ENCODE results near the gene LSM7.

DNA sequence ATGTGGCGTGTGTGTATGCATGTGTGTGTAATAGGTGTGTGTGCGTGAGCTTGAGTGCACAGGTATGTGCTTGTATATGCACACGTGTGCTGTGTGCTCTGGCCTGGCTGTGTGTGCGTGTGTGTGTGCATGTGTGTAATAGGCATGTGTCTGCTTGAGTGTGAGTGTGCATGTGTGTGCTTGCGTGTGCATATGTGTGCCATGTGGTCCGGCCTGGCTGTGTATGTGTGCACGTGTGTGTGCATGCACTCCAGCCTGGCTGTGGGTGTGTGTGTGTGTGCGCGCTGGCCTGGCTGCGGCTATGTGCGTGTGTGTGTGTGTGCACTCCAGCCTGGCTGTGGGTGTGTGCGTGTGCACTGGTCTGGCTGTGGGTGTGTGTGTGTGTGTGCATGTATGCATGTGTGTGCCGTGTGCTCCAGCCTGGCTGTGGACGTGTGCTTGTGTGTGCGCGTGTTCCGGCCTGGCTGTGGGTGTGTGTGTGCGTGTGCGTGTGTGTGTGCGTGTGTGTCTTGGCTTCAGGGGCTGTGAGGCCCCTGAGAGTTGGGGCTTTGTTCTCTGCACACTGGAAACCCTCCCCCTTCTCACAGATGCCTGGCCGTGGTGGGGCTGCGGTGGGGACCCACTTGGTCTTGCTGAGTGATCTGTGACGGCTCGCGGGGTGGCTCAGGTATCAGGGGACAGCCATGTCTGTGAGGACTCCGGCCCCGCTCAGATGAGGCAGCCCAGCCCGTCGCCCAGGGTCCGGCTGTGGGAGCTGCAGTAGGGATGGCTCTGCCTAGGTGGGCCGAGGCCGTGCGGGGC is 8.3 kb upstream of the LSM7 start:
- TF ChIP-seq, protein P1, sequence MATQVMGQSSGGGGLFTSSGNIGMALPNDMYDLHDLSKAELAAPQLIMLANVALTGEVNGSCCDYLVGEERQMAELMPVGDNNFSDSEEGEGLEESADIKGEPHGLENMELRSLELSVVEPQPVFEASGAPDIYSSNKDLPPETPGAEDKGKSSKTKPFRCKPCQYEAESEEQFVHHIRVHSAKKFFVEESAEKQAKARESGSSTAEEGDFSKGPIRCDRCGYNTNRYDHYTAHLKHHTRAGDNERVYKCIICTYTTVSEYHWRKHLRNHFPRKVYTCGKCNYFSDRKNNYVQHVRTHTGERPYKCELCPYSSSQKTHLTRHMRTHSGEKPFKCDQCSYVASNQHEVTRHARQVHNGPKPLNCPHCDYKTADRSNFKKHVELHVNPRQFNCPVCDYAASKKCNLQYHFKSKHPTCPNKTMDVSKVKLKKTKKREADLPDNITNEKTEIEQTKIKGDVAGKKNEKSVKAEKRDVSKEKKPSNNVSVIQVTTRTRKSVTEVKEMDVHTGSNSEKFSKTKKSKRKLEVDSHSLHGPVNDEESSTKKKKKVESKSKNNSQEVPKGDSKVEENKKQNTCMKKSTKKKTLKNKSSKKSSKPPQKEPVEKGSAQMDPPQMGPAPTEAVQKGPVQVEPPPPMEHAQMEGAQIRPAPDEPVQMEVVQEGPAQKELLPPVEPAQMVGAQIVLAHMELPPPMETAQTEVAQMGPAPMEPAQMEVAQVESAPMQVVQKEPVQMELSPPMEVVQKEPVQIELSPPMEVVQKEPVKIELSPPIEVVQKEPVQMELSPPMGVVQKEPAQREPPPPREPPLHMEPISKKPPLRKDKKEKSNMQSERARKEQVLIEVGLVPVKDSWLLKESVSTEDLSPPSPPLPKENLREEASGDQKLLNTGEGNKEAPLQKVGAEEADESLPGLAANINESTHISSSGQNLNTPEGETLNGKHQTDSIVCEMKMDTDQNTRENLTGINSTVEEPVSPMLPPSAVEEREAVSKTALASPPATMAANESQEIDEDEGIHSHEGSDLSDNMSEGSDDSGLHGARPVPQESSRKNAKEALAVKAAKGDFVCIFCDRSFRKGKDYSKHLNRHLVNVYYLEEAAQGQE (IDR thresholded peaks at IDR 0.05; ENCODE audit: borderline replicate concordance) = no peak
- TF ChIP-seq EZH2 (IDR thresholded peaks at IDR 0.05; ENCODE audit: borderline replicate concordance, insufficient read depth, low read length, poor library complexity, severe bottlenecking) = no peak
- TF ChIP-seq, protein P2, sequence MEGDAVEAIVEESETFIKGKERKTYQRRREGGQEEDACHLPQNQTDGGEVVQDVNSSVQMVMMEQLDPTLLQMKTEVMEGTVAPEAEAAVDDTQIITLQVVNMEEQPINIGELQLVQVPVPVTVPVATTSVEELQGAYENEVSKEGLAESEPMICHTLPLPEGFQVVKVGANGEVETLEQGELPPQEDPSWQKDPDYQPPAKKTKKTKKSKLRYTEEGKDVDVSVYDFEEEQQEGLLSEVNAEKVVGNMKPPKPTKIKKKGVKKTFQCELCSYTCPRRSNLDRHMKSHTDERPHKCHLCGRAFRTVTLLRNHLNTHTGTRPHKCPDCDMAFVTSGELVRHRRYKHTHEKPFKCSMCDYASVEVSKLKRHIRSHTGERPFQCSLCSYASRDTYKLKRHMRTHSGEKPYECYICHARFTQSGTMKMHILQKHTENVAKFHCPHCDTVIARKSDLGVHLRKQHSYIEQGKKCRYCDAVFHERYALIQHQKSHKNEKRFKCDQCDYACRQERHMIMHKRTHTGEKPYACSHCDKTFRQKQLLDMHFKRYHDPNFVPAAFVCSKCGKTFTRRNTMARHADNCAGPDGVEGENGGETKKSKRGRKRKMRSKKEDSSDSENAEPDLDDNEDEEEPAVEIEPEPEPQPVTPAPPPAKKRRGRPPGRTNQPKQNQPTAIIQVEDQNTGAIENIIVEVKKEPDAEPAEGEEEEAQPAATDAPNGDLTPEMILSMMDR (IDR thresholded peaks at IDR 0.05; ENCODE audit: poor library complexity, severe bottlenecking) = no peak

Data from neural cell (in vitro differentiated cells).